SK-N-SH (cell line): ENCODE measurements around the gene OGFOD1. TPM values are rescaled to one million over a fixed set of nuclear protein-coding genes. Genes with fewer than 3 reads are reported as not detected.

ENCODE experiments used
- CTCF ChIA-PET: fragments of 300-600, 350-600 bp; formaldehyde crosslinking; extraction: SDS; loops from one replicate; lab custom pipeline; 2021; lab: Yijun Ruan, JAX
- POLR2A ChIA-PET: fragments of 350-600 bp; sonication (Branson Sonifier 250); formaldehyde crosslinking; extraction: SDS; loops from one replicate; lab custom pipeline; 2020; ENCODE audit warnings: antibody characterized with exemption, inconsistent platforms; lab: Yijun Ruan, JAX
- DNase-seq: peaks from one replicate; pipeline ENCODE4 v3.0.0; 2012
- H2AFZ ChIP-seq: fragments of 200-600 bp; sonication (generic); 2 replicates; pipeline ENCODE4 v1.8.1; 2016; ENCODE audit warnings: antibody characterized with exemption, mild to moderate bottlenecking, low read depth
- H3F3A ChIP-seq: fragments of 200-600 bp; sonication (generic); replicated peaks from 2 replicates; pipeline ENCODE3; 2016; ENCODE audit warnings: antibody characterized with exemption, mild to moderate bottlenecking; ENCODE audit not compliant: insufficient read depth
- H3K27ac ChIP-seq, 2 experiments: fragments of 200-500 bp in 1 of 2; fragments of 200-600 bp in 1 of 2; sonication (Bioruptor generic) in 1 of 2; sonication (generic), shearing (Covaris generic) in 1 of 2; 2 replicates each; pipeline versions ENCODE4 v1.5.1 to v1.6.1; 2014 to 2016; ENCODE audit warnings: low read depth in 2 of 2, inconsistent platforms in 1 of 2, low read length in 1 of 2, mild to moderate bottlenecking in 1 of 2, mixed read lengths in 1 of 2
- H3K27me3 ChIP-seq: fragments of 200-600 bp; sonication (generic), shearing (Covaris generic); 2 replicates; pipeline ENCODE4 v1.6.1; 2016; ENCODE audit warnings: mixed run types; ENCODE audit not compliant: insufficient read depth
- H3K36me3 ChIP-seq, 2 experiments: fragments of 200-500 bp in 1 of 2; fragments of 200-600 bp in 1 of 2; sonication (Bioruptor generic) in 1 of 2; sonication (generic) in 1 of 2; replicated peaks in 1 of 2; 2 replicates each; pipeline versions ENCODE3 to v1.5.1; 2014 to 2016; ENCODE audit warnings: low read length in 1 of 2, mild to moderate bottlenecking in 1 of 2; ENCODE audit not compliant: insufficient read depth in 2 of 2, control insufficient read depth in 1 of 2
- H3K4me1 ChIP-seq, 2 experiments: fragments of 200-500 bp in 1 of 2; fragments of 200-600 bp in 1 of 2; sonication (Bioruptor generic) in 1 of 2; sonication (generic), shearing (Covaris generic) in 1 of 2; 2 replicates each; pipeline versions ENCODE4 v1.5.1 to v1.6.1; 2014 to 2016; ENCODE audit warnings: low read depth in 1 of 2, low read length in 1 of 2, mixed run types in 1 of 2; ENCODE audit not compliant: insufficient read depth in 2 of 2, control insufficient read depth in 1 of 2
- H3K4me2 ChIP-seq: fragments of 200-600 bp; sonication (generic), shearing (Covaris generic); 2 replicates; pipeline ENCODE4 v1.6.1; 2017; ENCODE audit warnings: mixed run types
- H3K4me3 ChIP-seq, 2 experiments: fragments of 200-500 bp in 1 of 2; fragments of 200-600 bp in 1 of 2; sonication (Bioruptor generic) in 1 of 2; sonication (generic), shearing (Covaris generic) in 1 of 2; 2 replicates each; pipeline versions ENCODE4 v1.5.1 to v1.8.1; 2014 to 2016; ENCODE audit warnings: low read depth in 2 of 2, inconsistent platforms in 1 of 2, low read length in 1 of 2, mild to moderate bottlenecking in 1 of 2, mixed read lengths in 1 of 2, moderate library complexity in 1 of 2
- H3K79me2 ChIP-seq: fragments of 200-600 bp; sonication (generic); 2 replicates; pipeline ENCODE4 v1.8.1; 2017; ENCODE audit warnings: mild to moderate bottlenecking; ENCODE audit not compliant: insufficient read depth
- H3K9ac ChIP-seq: fragments of 200-600 bp; sonication (generic); 2 replicates; pipeline ENCODE4 v1.6.1; 2017; ENCODE audit warnings: mixed run types
- H3K9me2 ChIP-seq: fragments of 200-600 bp; sonication (generic); 2 replicates; pipeline ENCODE4 v1.6.1; 2017; ENCODE audit warnings: mixed run types
- H3K9me3 ChIP-seq: fragments of 200-600 bp; sonication (generic); 2 replicates; pipeline ENCODE4 v1.6.1; 2017; ENCODE audit warnings: mixed run types, mild to moderate bottlenecking, moderate library complexity
- H4K20me1 ChIP-seq: fragments of 200-600 bp; sonication (generic); 2 replicates; pipeline ENCODE4 v1.6.1; 2017; ENCODE audit warnings: mild to moderate bottlenecking, mixed run types; ENCODE audit not compliant: insufficient read depth
- CHD2 ChIP-seq: fragments of 150-350 bp; IDR thresholded peaks from 2 replicates; pipeline ENCODE4 v1.6.1; 2018; ENCODE audit warnings: low read length; ENCODE audit not compliant: partially characterized antibody
- EP300 ChIP-seq, 2 experiments: IDR thresholded peaks; 2 replicates each; pipeline versions ENCODE4 v1.4.0 to v1.6.1; 2012; ENCODE audit warnings: borderline replicate concordance in 1 of 2, low read depth in 1 of 2, low read length in 1 of 2
- IRF3 ChIP-seq: fragments of 150-350 bp; IDR thresholded peaks from 2 replicates; pipeline ENCODE4 v1.6.1; 2016; ENCODE audit warnings: mild to moderate bottlenecking, low read depth, low read length
- MAX ChIP-seq: IDR thresholded peaks from 2 replicates; pipeline ENCODE4 v1.4.0; 2012; ENCODE audit warnings: low read depth
- NFIC ChIP-seq: IDR thresholded peaks from 2 replicates; pipeline ENCODE4 v1.4.0; 2012; ENCODE audit warnings: borderline replicate concordance
- NRF1 ChIP-seq: IDR thresholded peaks from 2 replicates; pipeline ENCODE4 v1.6.1; 2012; ENCODE audit warnings: low read depth, mild to moderate bottlenecking, low read length
- RXRA ChIP-seq: IDR thresholded peaks from 2 replicates; pipeline ENCODE4 v1.4.0; 2012; ENCODE audit warnings: low read depth, mild to moderate bottlenecking, borderline replicate concordance
- SMC3 ChIP-seq: IDR thresholded peaks from 2 replicates; pipeline ENCODE4 v1.6.1; 2012; ENCODE audit warnings: low read depth, low read length, improper control_type of control experiment
- TAF1 ChIP-seq: IDR thresholded peaks from 2 replicates; pipeline ENCODE4 v1.6.1; 2012; ENCODE audit warnings: low read depth, mild to moderate bottlenecking, low read length, moderate library complexity, borderline replicate concordance
- USF2 ChIP-seq: fragments of 150-350 bp; IDR thresholded peaks from 2 replicates; pipeline ENCODE4 v1.6.1; 2017; ENCODE audit warnings: antibody characterized with exemption, low read length, low read depth, borderline replicate concordance
- WGBS: methylation state at CpG from one replicate; pipeline ENCODE4 v1.1.6; 2017; ENCODE audit warnings: low lambda C conversion rate; 5-methylcytosine and 5-hydroxymethylcytosine counted together
- polyA plus RNA-seq, 3 experiments: library from polyadenylated mRNA; depleted of rRNA; stranded (reverse); fragments of >200 nt; gene quantifications; 2 replicates each; pipeline ENCODE4 v1.2.3, GENCODE V29; 2012
- TF ChIP-seq, protein P1 (sequence below): fragments of 200-600 bp; sonication (generic); IDR thresholded peaks from 2 replicates; pipeline ENCODE4 v1.6.1; 2017; ENCODE audit warnings: antibody characterized with exemption, mild to moderate bottlenecking, moderate library complexity

The OGFOD1 gene
- polyA plus RNA-seq, 1 of the 3 experiments (the other 2 are of a cell fraction), result 35.6 TPM

- peak overlapping the region in 1 of 2 experiments; percentile 31; a peak in 1 of 4 replicates for H3K27ac ChIP-seq
- 92% methylated on average over 2 of the region's 2 CpGs for WGBS
- no peaks in the 10 kb centered on the region; the same call in 1 of the 2 replicates for H3K9me3 ChIP-seq
- H3K79me2 ChIP-seq, result peaks cover 57% of the 10 kb centered on the region
- ChIA-PET CTCF (interaction anchor here (1.1 to 1.5 kb wide), 3 partner anchors 23 to 90 kb away, joined by 3 read pairs; no protein-coding TSS in a partner anchor), POLR2A (no interaction called here)
- peaks cover 29% of the 10 kb centered on the region for H3F3A ChIP-seq
- H2AFZ ChIP-seq, result no peak overlapping the region
- no peak overlapping the region for H3K4me2 ChIP-seq
- H3K9ac ChIP-seq, result no peak overlapping the region
- no peak overlapping the region for H3K4me3 ChIP-seq
- H3K4me1 ChIP-seq, result peaks cover 0 to 22% of the 10 kb centered on the region in 2 experiments; a peak in 2 of 4 replicates
- H4K20me1 ChIP-seq, result peaks cover 5% of the 10 kb centered on the region; the same call in 1 of the 2 replicates
- DNase-seq, result no peak
- peaks cover 47 to 55% of the 10 kb centered on the region in 2 experiments for H3K36me3 ChIP-seq
- H3K27me3 ChIP-seq, result no peaks in the 10 kb centered on the region
- no peaks in the 10 kb centered on the region for H3K9me2 ChIP-seq
- TF ChIP-seq RXRA, result no peak
- TF ChIP-seq NRF1, result no peak
- TF ChIP-seq CHD2, result no peak
- no peak for TF ChIP-seq MAX
- TF ChIP-seq, protein P1, sequence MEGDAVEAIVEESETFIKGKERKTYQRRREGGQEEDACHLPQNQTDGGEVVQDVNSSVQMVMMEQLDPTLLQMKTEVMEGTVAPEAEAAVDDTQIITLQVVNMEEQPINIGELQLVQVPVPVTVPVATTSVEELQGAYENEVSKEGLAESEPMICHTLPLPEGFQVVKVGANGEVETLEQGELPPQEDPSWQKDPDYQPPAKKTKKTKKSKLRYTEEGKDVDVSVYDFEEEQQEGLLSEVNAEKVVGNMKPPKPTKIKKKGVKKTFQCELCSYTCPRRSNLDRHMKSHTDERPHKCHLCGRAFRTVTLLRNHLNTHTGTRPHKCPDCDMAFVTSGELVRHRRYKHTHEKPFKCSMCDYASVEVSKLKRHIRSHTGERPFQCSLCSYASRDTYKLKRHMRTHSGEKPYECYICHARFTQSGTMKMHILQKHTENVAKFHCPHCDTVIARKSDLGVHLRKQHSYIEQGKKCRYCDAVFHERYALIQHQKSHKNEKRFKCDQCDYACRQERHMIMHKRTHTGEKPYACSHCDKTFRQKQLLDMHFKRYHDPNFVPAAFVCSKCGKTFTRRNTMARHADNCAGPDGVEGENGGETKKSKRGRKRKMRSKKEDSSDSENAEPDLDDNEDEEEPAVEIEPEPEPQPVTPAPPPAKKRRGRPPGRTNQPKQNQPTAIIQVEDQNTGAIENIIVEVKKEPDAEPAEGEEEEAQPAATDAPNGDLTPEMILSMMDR, result no peak
- TF ChIP-seq IRF3, result no peak
Observed at GRCh38 chr16:56510544-56510943, 59.2 kb downstream of the OGFOD1 start.

DNA sequence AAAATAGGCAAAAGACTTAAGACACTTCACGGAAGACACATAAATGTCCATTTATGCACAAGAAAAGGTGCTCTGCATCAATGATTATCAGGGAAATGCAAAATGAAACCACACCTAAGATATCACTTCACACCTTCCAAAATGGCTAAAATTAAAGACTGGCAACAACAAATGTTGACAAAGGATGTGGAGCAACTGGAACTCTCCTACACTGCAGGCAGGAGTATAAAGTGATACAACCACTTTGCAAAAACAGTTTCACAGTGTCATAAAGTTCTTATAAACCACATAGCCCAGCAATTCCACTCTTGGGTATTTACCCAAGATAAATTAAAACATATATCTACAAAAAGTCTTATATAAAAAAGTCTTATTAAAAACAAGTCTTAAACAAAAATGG lies 60.7 kb downstream of the OGFOD1 start:
- Histone ChIP-seq H3K9ac (no peak overlapping the region), H3K79me2 (peaks cover 72% of the 10 kb centered on the region), H3K4me1 (peaks cover under 1 to 18% of the 10 kb centered on the region in 2 experiments; a peak in 3 of 4 replicates), H3K9me3 (no peaks in the 10 kb centered on the region; the same call in 1 of the 2 replicates), H3K27me3 (no peaks in the 10 kb centered on the region), H3K4me3 (no peak overlapping the region), H4K20me1 (peaks cover 6% of the 10 kb centered on the region), H3F3A (peaks cover 24% of the 10 kb centered on the region), H3K36me3 (peaks cover 33 to 47% of the 10 kb centered on the region in 2 experiments), H3K9me2 (no peaks in the 10 kb centered on the region), H3K4me2 (no peak overlapping the region), H3K27ac (no peak overlapping the region), H2AFZ (no peak overlapping the region)
- TF ChIP-seq SMC3, result no peak
- TF ChIP-seq USF2, result no peak
- no peak for TF ChIP-seq TAF1
- TF ChIP-seq MAX, result no peak
- TF ChIP-seq EP300 (IDR thresholded peaks at IDR 0.05; ENCODE audit: borderline replicate concordance in 1 of 2, low read depth in 1 of 2, low read length in 1 of 2), result no peak
- no peak for TF ChIP-seq NFIC
- DNase-seq, result no peak
- 94% methylated on average over 1 of the region's 1 CpG for WGBS
- ChIA-PET CTCF (no interaction called here), POLR2A (no interaction called here)
